GM19397 (cell line): ENCODE results near the gene COX15.
"Not testable (repeated sequence)": the region's sequence is repeated elsewhere in the genome, so short reads cannot be mapped to it uniquely, and the experiment has no call there.

ENCODE experiments used
- ATAC-seq: cut with Tn5 transposase; IDR thresholded peaks from one replicate; pipeline ENCODE4 v1.9.1; 2021; ENCODE audit warnings: mild to moderate bottlenecking, moderate library complexity; ENCODE audit not compliant: unreplicated experiment

COX15 gene

DNA sequence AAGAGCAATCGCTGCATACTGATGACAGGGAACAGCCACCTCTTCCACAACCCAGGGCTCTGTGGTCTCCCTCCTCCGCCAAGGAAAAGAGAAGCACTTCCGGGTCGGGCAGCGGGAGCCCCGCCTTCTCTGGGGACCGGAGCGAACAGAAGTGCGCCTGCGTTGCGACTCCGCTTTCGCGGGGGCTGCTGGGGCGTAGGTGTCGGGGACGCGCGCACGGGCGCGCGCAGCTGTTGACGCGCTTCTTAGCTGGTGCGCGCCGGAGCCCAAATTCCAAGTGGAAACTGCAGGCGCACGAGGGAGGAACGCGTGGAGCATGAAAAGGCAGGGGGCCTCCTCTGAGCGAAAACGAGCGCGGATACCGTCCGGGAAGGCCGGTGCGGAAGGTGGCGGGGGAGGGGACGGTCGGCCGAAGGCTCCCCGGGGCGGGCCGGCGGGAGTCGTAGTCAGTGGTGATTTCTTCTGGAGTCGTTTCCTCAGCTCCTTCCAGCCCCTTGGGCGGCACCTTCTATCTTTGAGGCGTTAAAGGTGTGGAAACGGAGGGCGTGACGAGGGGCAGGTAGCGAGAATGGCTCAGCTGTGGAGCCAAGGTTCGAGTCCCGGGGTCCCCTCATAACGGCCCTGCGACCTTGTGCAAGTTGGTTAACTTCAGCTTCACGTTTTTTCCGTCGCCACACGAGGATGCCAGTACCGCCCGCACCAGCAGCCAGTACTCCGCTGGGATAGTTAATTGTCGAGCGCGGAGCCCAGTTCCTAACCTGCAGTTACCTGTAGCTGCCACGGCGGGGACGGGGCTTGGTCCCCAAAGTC lies at the start of gene COX15, which contains the start of gene CUTC:
COX15 (minus strand) TSS at position 95 of the 810 bp plus-strand sequence; CDS start at position 17, 78 bp downstream.
CUTC (plus strand) TSS at position 202 of the 810 bp plus-strand sequence; CDS start at position 317, 115 bp downstream.
- ATAC-seq: peak; percentile 85

- no peak for ATAC-seq
These were observed 47.4 kb upstream of the COX15 start for GRCh38 chr10:99779335-99779734.

DNA sequence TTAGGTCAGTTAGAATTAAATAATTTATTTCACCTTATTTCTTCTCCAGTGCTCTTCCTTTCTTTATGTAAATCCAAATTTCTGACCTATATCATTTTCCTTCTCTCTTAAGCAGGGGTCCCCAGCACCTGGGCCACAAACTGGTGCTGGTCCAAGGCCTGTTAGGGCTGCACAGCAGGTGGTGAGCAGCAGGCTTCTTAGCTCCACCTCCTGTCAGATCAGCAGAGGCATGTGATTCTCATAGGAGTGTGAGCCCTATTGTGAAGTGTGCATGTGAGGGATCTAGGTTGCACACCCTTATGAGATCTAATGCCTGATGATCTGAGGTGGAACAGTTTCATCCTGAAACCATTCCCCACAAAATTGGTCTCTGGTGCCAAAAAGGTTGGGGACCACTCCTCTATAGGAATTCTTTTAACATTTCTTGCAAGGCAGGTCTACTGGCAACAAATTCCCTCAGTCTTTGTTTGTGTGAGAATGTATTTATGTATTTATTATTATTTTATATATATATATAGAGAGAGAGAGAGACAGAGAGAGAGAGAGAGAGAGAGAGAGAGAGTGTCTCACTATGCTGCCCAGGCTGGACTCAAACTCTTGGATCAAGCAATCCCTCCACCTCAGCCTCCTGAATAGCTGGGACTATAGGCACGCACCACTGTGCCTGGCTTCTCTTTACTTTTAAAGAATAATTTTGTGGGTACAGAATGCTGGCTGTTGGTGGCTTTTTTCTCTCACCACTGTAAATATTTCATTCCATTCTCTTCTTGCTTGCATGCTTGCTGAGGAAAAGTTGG lies 46.2 kb upstream of the COX15 start:
- no peak for ATAC-seq

DNA sequence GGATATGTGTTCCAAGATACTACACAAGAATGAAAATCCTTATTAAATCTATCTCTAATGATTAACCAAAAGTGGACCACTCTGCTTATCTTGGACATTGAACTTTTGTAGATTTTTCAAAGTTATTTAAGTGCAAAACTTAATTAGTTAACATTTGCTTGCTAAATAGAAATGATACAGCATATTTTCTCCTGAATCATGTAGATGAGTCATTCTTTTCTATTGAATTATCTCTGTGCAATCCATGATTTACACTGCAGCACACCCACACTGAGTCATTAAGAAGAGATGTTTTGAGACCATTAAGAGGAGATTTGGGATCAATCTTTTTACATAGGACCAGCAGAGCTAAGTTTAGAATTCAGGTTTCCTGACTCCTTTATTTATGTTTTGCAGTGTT lies 43.9 kb upstream of the COX15 start:
- ATAC-seq: no peak

GRCh38 chr10:99770408-99771045 lies 38.6 kb upstream of the COX15 start:
- ATAC-seq: no peak

DNA sequence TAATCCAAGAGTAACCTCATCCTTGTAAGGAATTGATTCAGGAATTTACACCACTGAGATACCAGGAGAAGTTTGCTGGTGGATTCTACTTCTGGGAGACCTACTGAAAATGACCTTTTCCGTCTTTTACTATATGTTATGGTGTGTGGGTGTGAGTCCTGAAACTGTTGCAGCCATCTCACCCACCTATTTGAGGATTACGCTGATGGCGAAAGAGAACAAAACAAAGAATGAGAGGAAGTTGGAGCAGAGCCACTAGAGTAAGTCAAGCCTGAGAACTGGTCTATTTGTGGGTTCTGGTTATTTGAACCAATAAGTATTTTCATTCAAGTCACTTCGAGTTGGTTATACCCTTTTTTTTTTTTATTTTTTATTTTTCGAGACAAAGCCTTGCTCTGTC lies 37.8 kb upstream of the COX15 start:
- ATAC-seq: no peak

- ATAC-seq: no peak
These were observed 36.6 kb upstream of the COX15 start for GRCh38 chr10:99768556-99768955.

DNA sequence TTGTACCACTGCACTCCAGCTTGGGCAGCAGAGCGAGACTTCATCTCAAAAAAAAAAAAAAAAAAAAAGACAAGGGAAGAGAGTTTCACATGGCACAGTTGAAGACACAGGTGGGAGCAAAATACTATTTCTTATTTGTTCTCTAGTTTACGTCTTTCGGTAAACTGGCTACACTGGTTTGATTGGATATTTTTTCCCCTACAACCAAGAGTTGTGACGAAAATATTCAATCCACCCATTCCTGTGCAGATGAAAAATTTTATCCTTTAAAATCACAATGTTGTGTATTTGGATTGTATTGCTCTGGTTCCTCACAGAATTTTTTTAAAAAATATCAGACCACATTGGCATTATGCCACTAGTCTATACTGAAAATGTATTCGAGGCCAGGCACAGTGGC lies 36.0 kb upstream of the COX15 start:
- no peak for ATAC-seq

DNA sequence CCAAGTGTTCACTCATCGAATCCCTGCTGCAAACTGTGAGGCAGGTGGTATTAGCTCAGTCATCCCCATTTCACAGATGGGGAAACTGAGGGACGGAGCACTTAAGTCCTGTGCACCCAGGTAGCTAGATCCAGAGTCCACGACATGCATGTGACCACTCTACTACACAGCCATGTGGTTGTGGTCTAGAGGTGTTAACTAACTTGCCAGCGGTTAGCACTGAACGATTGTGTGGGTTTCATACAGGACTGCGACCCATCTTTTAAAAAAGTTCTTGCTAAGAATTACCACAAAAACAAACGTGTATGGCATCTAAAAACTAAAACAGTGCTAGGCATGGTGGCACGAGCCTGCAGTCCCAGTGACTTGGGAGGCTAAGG lies 34.4 kb upstream of the COX15 start:
- ATAC-seq: peak; percentile 53

DNA sequence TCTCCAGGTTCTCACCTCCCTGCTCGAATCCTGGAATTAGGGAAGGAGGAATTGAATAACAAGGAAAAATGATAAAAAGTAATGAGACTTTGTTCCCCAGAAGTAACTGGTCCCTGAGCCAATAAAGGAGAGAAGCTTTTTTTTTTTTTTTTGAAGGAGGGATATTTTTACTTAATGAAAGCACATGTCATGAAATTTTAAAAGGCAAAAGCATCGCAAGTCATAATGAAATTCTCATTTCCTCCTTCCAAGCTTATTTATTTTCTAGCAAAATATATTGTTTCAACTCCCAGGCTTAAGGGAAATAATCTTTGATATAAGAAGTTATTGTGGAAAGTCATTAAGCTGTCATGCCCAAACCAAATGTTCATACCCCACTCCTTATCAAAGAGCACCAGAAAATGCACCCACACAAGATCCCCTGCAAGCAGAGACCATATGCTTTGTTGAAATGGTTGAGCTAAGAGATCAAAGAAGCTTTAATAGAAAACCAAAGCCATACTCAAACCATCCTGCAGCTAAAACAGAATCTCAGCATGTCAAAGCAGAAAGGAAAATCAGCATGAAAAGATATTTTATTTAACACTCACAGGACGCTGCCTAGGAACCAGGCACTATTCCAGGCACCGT lies 33.9 kb upstream of the COX15 start:
- ATAC-seq: no peak

DNA sequence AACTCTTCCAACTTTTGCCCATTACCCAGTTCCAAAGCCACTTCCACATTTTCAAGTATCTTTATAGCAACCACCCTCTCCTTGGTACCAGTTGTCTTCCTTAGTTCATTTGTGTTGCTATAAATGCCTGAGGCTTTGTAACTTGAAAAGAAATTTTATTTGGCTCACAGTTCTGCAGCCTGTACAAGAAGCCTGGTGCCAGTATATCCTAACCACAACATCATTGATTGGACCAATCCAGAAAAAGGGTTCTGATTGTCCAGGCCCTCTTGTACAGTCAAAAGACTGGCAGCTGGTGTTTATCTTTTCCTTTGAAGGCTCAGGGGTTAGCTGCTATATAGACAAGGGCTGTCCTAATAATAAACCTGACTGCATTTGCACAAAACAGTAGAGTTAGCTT lies 29.4 kb upstream of the COX15 start:
- no peak for ATAC-seq

- ATAC-seq: no peak
These were observed 28.4 kb upstream of the COX15 start for GRCh38 chr10:99760321-99760720.

DNA sequence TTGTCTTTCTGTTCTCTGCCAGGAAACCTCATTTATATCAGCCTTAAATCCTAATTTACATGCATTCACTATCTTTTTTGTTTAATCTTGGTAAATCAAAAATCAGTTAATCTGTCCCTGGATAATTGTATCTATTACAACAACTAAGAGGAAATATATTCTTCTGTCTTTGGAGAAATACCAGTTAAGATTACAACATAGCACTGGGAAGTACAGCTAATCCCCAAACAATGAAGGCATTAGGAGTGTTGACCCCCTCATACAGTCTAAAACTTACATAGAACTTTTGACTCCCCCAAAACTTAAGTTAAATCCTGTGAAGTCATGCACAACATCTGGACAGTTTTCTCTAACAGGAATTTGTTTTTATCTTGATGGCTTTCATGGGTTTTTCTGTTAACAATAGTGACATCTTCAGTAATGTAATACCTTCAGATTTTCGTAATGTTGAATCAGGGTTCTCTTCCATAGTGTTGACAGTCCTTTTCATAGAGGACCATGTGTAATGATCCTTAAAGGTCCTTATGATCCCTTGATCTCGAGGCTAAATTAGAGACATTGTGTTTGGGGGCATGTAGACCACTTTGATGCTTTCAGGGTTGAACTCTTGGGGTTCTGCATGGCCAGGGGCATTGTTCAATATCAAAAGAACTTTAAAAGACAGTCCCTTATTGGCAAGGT lies 26.4 kb upstream of the COX15 start:
- ATAC-seq: no peak

- ATAC-seq: no peak
These were observed 24.2 kb upstream of the COX15 start for GRCh38 chr10:99756159-99756558.

DNA sequence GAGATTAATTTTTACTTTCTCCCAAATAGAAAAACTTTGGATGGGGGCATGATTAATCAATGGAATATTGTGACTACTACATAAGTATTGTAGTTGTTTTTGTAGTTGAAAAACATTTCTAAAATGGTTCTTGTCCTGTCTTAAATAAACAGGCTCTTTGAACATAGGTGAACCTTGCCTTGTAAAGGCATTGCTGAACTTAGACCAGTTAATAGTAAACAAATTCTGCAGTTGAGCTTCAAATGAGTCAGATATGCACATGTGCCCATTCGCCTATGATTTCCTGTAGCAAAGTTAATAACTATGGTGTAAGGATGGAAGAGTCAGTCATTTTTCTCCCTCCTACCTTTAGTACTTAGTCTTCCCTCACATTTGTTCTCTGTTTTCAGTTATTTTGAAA lies 22.7 kb upstream of the COX15 start:
- ATAC-seq: no peak

DNA sequence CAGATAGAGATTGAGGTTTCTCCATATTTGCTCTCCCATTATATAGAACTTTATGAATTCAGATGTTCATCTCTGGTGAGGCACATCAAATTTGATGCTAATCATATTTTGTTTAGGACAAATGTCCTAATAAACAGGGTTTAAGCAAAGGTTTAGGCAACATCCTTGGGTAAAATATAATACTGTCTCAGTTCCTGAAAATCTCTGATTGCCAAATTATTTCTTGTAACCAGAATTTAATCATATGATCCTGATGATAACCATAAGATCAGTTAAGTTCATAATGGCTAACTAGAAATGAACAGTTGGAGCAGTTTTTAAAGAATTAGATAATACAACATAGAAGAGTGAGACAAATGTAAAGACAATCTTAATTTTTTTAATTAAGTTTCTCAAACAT lies 18.7 kb upstream of the COX15 start:
- ATAC-seq: no peak

- no peak for ATAC-seq
These were observed 17.0 kb upstream of the COX15 start for GRCh38 chr10:99748823-99749451.

DNA sequence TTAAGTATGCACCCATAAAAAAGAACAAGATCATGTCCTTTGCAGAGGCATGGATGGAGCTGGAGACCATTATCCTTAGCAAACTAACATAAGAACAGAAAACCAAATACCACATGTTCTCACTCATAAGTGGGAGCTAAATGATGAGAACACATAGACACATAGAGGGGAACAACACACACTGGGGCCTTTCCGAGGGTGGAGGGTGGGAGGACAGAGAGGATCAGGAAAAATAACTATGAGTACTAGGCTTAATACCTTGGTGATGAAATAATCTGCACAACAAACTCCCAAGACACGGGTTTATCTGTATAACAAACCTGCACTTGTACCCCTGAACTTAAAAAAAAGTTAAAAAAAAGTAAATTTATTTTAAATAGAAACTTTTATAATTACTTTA lies 14.2 kb upstream of the COX15 start:
- ATAC-seq: not testable (repeated sequence)

GRCh38 chr10:99743841-99744240 lies 11.9 kb upstream of the COX15 start:
- no peak for ATAC-seq

DNA sequence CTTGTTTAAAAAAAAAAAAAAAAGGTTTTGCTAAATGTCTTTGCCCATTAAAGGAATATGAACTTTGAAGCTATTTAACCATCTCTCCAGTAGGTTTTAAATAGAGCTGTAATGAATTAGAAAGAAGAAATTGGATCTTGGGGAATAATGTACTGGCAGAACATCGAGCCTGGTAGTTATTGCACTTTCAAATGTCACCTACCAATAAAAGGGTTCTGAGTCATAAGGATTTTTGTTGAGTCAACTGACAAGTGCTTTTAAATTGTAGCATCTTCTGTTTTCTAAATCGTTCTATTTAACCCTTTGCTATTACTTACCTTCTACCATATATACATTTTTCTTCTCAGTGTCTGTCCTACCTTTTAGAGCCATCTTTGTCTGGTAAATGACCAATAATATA lies 10.8 kb upstream of the COX15 start:
- no peak for ATAC-seq
